Measurements from ENCODE around the gene FGF12. TPM values are rescaled to one million over a fixed set of nuclear protein-coding genes. Genes with fewer than 3 reads are reported as not detected.

FGF12 gene
- total RNA-seq, 3 donors from 2014 or later: 0.18 TPM; not detected in 2

DNA sequence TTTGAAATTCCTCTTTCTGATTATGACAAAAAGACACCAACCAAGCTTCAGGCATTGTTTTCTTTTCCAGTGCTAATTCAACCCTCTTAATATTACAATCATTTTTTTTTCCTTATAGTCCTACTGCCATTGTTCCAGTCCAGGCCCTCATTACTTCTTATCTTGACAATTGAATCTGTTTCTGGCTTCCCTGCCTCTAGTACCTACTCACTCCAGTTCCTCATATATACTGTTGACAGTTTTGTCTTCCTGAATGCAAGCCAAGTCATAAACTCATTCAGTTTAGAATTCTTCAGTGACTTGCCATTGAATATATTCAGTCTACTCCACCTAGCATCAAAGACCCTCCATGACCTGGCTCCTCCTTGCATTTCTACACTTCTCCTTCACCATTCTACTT lies 507.4 kb downstream of the FGF12 start:
- peaks cover 7% of the 10 kb centered on the region for H3K9me3 Mint-ChIP-seq
- DNase-seq: no peak
- H3K27me3 Mint-ChIP-seq (ENCODE audit: low read depth): no peaks in the 10 kb centered on the region
- no peak overlapping the region for H3K4me3 Mint-ChIP-seq
- no peaks in the 10 kb centered on the region for H3K36me3 Mint-ChIP-seq (ENCODE audit: insufficient read depth)
- no peak for ATAC-seq
- no peaks in the 10 kb centered on the region for H3K4me1 Mint-ChIP-seq (ENCODE audit: low read depth)

DNA sequence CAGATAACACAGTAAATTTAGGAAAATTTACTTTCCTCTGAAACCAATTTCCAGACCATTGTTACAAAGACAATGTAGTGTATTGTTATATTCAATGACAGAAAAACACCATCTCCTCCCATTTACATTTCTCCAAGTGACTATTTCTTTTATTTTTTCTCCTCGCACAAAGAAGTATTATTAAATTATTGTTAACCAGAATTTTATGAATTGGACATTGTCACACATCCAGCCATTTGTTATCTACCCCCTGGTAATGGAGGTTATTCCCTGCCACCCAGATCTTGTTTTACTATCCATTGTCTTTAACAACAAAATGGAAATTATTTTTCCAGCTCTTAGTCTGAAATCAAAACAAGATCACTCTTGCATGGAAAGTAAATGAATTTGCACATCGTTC lies 511.3 kb downstream of the FGF12 start:
- peaks cover 8% of the 10 kb centered on the region for H3K9me3 Mint-ChIP-seq
- H3K36me3 Mint-ChIP-seq (ENCODE audit: insufficient read depth): no peaks in the 10 kb centered on the region
- DNase-seq (no peak), ATAC-seq (no peak)
- no peak overlapping the region for H3K4me3 Mint-ChIP-seq
- no peaks in the 10 kb centered on the region for H3K27me3 Mint-ChIP-seq (ENCODE audit: low read depth)
- H3K4me1 Mint-ChIP-seq (ENCODE audit: low read depth): no peaks in the 10 kb centered on the region

- Mint-ChIP-seq H3K9me3 (peaks cover 6% of the 10 kb centered on the region), H3K36me3 (ENCODE audit: insufficient read depth) (no peaks in the 10 kb centered on the region), H3K4me1 (ENCODE audit: low read depth) (no peaks in the 10 kb centered on the region), H3K4me3 (no peak overlapping the region), H3K27me3 (ENCODE audit: low read depth) (no peaks in the 10 kb centered on the region)
- ATAC-seq (no peak), DNase-seq (no peak)
Measured at GRCh38 chr3:192212979-192213378, 514.4 kb downstream of the FGF12 start.

GRCh38 chr3:192212335-192212734 lies 515.0 kb downstream of the FGF12 start:
- Mint-ChIP-seq H3K9me3 (peaks cover 6% of the 10 kb centered on the region), H3K27me3 (ENCODE audit: low read depth) (no peaks in the 10 kb centered on the region), H3K4me3 (no peak overlapping the region), H3K4me1 (ENCODE audit: low read depth) (no peaks in the 10 kb centered on the region), H3K36me3 (ENCODE audit: insufficient read depth) (no peaks in the 10 kb centered on the region)
- DNase-seq: no peak
- no peak for ATAC-seq

DNA sequence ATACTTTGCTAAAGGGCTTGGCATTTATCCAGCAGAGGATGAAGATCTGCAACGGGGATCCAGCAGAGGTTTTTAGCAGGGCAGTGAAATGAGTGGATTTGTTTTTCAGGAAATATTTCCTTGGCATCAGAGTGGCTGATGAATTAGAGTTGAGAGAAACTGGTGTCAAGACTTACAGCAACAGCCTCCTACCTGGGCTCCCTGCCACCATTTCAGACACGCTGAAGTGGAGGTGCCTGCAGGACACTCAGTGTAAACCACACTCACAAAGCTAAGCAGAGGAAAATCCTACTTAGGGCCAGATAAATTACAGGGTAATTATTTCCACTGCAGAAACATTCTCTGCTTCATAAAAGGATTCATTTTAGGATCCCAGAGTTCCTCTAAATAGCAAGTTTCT lies 519.7 kb downstream of the FGF12 start:
- DNase-seq: no peak
- no peak for ATAC-seq
- no peaks in the 10 kb centered on the region for H3K27me3 Mint-ChIP-seq (ENCODE audit: low read depth)
- no peaks in the 10 kb centered on the region for H3K4me1 Mint-ChIP-seq (ENCODE audit: low read depth)
- H3K9me3 Mint-ChIP-seq: peaks cover 9% of the 10 kb centered on the region
- no peak overlapping the region for H3K4me3 Mint-ChIP-seq
- no peaks in the 10 kb centered on the region for H3K36me3 Mint-ChIP-seq (ENCODE audit: insufficient read depth)

- no peak for ATAC-seq
- Mint-ChIP-seq H3K4me1 (ENCODE audit: low read depth) (no peaks in the 10 kb centered on the region), H3K4me3 (no peak overlapping the region), H3K36me3 (ENCODE audit: insufficient read depth) (no peaks in the 10 kb centered on the region), H3K27me3 (ENCODE audit: low read depth) (no peaks in the 10 kb centered on the region), H3K9me3 (peaks cover 9% of the 10 kb centered on the region)
- DNase-seq: no peak
Measured at GRCh38 chr3:192207239-192207638, 520.1 kb downstream of the FGF12 start.

GRCh38 chr3:192194085-192194484 lies 533.3 kb downstream of the FGF12 start:
- H3K27me3 Mint-ChIP-seq (ENCODE audit: low read depth): no peaks in the 10 kb centered on the region
- DNase-seq: no peak
- H3K36me3 Mint-ChIP-seq (ENCODE audit: insufficient read depth): no peaks in the 10 kb centered on the region

DNA sequence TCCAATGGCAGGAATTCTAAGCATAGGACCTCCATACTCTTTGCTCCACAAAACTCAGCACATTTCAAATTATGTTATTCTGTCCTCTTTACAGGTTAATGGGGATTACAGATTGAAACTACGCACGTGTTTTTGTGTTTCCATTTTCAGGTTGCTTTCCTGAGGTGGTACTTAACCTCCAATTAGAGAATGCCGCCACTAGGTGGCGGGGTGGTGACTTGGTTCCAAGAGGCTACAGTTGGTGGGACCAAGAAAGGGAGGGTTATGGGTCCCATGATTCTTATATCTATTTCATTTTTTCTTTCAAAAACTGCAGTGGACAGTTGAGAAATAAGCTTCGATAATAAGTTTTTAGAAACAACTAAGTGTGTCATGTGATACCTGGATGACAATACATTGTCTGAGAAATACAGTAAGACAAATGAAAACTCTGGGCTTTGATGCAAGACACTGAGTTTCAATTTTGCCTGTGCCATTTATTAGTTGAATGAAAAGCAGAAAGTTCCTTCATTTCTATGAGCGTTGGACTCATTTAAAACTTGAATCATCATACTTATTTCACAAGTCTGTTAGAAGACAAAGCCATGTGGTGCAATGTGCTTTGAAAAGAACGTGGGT lies 539.0 kb downstream of the FGF12 start:
- ATAC-seq (peak in 1 of 2 donors; percentile 43), DNase-seq (no peak)
- H3K27me3 Mint-ChIP-seq (ENCODE audit: low read depth): no peaks in the 10 kb centered on the region
- H3K4me3 Mint-ChIP-seq: no peak overlapping the region
- H3K4me1 Mint-ChIP-seq (ENCODE audit: low read depth): no peaks in the 10 kb centered on the region
- no peaks in the 10 kb centered on the region for H3K9me3 Mint-ChIP-seq
- H3K36me3 Mint-ChIP-seq (ENCODE audit: insufficient read depth): no peaks in the 10 kb centered on the region

More at GRCh38 chr3:192194085-192194484, 533.3 kb downstream of the FGF12 start:
- H3K9me3 Mint-ChIP-seq: no peaks in the 10 kb centered on the region
- no peaks in the 10 kb centered on the region for H3K4me1 Mint-ChIP-seq (ENCODE audit: low read depth)
- H3K4me3 Mint-ChIP-seq: no peak overlapping the region
- no peak for ATAC-seq

GRCh38 chr3:192187485-192188051 lies 539.8 kb downstream of the FGF12 start:
- no peak for DNase-seq
- no peak overlapping the region for H3K4me3 Mint-ChIP-seq
- H3K36me3 Mint-ChIP-seq (ENCODE audit: insufficient read depth): no peaks in the 10 kb centered on the region
- H3K27me3 Mint-ChIP-seq (ENCODE audit: low read depth): no peaks in the 10 kb centered on the region
- no peak for ATAC-seq
- H3K4me1 Mint-ChIP-seq (ENCODE audit: low read depth): no peaks in the 10 kb centered on the region
- H3K9me3 Mint-ChIP-seq: no peaks in the 10 kb centered on the region

DNA sequence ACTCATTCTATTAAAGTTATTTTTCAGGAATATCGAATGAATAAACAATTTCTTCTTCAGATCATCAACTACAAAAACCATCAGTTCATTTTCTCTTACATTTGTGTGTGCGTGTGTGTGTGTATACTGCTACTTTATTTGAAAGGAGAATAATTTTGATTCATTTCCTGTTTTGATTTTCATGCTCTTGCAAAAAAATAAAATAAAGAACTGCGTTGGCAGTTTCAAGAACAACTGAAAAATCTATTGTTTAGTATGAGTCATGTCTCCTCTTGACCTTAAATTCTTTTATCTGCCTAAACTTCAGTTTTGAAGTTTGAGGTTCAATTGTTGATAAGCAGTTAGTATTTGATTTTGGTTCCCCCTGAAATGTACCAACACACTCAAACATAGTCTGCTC lies 540.8 kb downstream of the FGF12 start:
- no peaks in the 10 kb centered on the region for H3K9me3 Mint-ChIP-seq
- ATAC-seq (no peak), DNase-seq (no peak)
- no peaks in the 10 kb centered on the region for H3K27me3 Mint-ChIP-seq (ENCODE audit: low read depth)
- H3K4me1 Mint-ChIP-seq (ENCODE audit: low read depth): no peaks in the 10 kb centered on the region
- no peaks in the 10 kb centered on the region for H3K36me3 Mint-ChIP-seq (ENCODE audit: insufficient read depth)
- H3K4me3 Mint-ChIP-seq: no peak overlapping the region

DNA sequence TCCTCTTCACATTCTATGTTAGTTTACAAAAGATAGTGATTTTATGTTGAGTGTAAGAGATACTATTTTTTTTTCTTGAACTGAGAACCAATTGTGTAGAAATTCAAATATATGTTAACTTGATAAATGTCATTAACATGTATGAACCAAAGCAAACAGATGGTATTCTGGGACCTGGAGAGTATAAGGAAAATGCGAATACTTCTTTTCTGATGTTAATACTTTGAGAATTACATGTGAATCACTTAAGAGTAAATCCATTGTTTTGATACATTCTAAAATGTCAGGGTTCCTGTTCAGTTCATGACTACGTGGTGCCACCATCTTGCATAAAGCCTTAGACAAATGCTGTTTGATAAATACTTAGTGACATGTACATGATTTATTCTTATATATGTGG lies 541.3 kb downstream of the FGF12 start:
- no peaks in the 10 kb centered on the region for H3K9me3 Mint-ChIP-seq

DNA sequence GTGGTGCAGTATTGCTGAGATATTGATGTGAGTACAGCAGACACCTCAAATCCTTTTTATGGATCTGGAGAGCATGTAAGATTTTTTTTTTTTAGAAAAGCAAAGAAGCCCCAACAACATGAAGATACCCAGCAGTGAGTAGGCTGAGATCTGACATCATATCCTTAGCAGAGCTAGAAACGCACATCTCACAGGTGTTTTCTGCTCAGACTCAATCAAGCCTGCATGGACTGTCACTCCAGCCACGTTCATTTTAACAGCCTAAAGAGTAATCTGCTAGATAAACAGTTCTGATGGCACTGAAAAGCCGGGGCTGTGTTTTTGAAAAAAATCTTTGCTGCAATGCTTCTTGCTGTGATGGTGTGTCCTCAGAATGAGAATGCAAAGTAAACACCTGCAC lies 544.2 kb downstream of the FGF12 start:
- Mint-ChIP-seq H3K4me1 (ENCODE audit: low read depth) (no peaks in the 10 kb centered on the region), H3K36me3 (ENCODE audit: insufficient read depth) (no peaks in the 10 kb centered on the region), H3K9me3 (no peaks in the 10 kb centered on the region), H3K27me3 (ENCODE audit: low read depth) (no peaks in the 10 kb centered on the region), H3K4me3 (no peak overlapping the region)
- DNase-seq (no peak), ATAC-seq (no peak)

More for the DNA sequence above, 541.3 kb downstream of the FGF12 start:
- Mint-ChIP-seq H3K36me3 (ENCODE audit: insufficient read depth) (no peaks in the 10 kb centered on the region), H3K27me3 (ENCODE audit: low read depth) (no peaks in the 10 kb centered on the region), H3K4me1 (ENCODE audit: low read depth) (no peaks in the 10 kb centered on the region), H3K4me3 (no peak overlapping the region)
- ATAC-seq (no peak), DNase-seq (no peak)

- H3K27me3 Mint-ChIP-seq (ENCODE audit: low read depth): no peaks in the 10 kb centered on the region
- ATAC-seq (no peak), DNase-seq (no peak)
- H3K4me3 Mint-ChIP-seq: no peak overlapping the region
- no peaks in the 10 kb centered on the region for H3K36me3 Mint-ChIP-seq (ENCODE audit: insufficient read depth)
- H3K4me1 Mint-ChIP-seq (ENCODE audit: low read depth): no peaks in the 10 kb centered on the region
- no peaks in the 10 kb centered on the region for H3K9me3 Mint-ChIP-seq
Measured at GRCh38 chr3:192181151-192181550, 546.2 kb downstream of the FGF12 start.

DNA sequence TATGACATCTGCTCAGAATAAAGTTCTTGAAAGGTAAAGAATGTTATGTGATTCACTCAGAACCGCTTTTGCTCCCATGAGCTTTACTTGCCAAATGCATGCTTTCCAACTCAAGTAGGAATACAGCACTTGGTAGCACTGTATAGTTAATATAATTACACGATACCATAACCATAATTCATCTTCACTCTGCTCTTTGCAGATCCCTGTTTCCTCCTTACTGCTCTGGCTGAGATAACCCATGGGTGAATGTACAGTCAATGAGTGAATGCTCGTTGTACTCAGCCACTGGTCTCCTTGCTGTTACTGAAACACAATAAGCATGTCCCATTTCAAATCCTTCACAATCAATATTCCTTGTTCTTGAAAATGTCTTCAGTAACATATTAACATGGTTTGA lies 550.0 kb downstream of the FGF12 start:
- DNase-seq (no peak), ATAC-seq (no peak)
- no peaks in the 10 kb centered on the region for H3K36me3 Mint-ChIP-seq (ENCODE audit: insufficient read depth)
- no peaks in the 10 kb centered on the region for H3K27me3 Mint-ChIP-seq (ENCODE audit: low read depth)
- no peak overlapping the region for H3K4me3 Mint-ChIP-seq
- H3K4me1 Mint-ChIP-seq (ENCODE audit: low read depth): no peaks in the 10 kb centered on the region
- no peaks in the 10 kb centered on the region for H3K9me3 Mint-ChIP-seq

DNA sequence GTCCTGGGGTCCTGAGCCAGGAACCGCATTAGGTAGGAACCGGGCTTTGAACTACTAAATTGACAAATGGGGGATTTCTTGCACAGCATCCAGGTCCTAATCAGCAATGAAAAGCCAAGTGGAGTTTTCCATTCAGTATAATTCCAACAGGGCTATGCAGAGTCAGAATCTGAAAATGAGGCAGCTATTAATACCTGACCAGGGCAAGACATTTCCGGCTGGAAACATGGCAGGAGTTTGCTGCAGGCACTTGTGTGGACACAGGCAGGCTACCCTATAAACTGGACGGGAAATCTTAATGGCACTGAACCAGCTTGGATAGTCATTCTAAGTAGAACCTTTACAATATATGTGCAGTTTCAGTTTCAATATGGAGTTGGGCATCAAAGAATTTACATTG lies 553.1 kb downstream of the FGF12 start:
- H3K4me3 Mint-ChIP-seq: no peak overlapping the region
- H3K36me3 Mint-ChIP-seq (ENCODE audit: insufficient read depth): no peaks in the 10 kb centered on the region
- no peak for ATAC-seq
- no peak for DNase-seq
- H3K27me3 Mint-ChIP-seq (ENCODE audit: low read depth): no peaks in the 10 kb centered on the region
- no peaks in the 10 kb centered on the region for H3K4me1 Mint-ChIP-seq (ENCODE audit: low read depth)
- H3K9me3 Mint-ChIP-seq: no peaks in the 10 kb centered on the region

Data from activated T-cell treated with anti-CD3 and anti-CD28 coated beads, Interleukin-2, amount 50 U/mL, for 4 hours (primary cell).